Thoracic aorta (tissue), 2 donors: ENCODE data around the gene ADGRB3. TPM values are rescaled to one million over a fixed set of nuclear protein-coding genes. Genes with fewer than 3 reads are reported as not detected.
A peak's percentile ranks its signal among the peaks of the same experiment; 100 is the strongest.

ENCODE experiments used
- ATAC-seq: fragments of 150-250 bp; one replicate; pipeline ENCODE4 v1.8.0; 2017; ENCODE audit warnings: low read depth; ENCODE audit not compliant: insufficient number of reproducible peaks, low FRiP score
- DNase-seq: peaks from one replicate; pipeline ENCODE4 v3.0.0-alpha.2; 2020; ENCODE audit warnings: low spot score
- H3K27ac ChIP-seq, 2 donors: fragments of 200-600 bp; sonication (generic); 1 replicate in 1 of 2; 2 replicates in 1 of 2; pipeline ENCODE4 v1.5.1; 2016; ENCODE audit warnings: mild to moderate bottlenecking in 2 of 2, moderate library complexity in 2 of 2
- H3K27me3 ChIP-seq: fragments of 200-600 bp; sonication (generic); replicated peaks from 2 replicates; pipeline ENCODE4 v1.6.0; 2016; ENCODE audit warnings: mild to moderate bottlenecking; ENCODE audit not compliant: insufficient read depth
- H3K36me3 ChIP-seq: fragments of 200-600 bp; sonication (generic); one replicate; pipeline ENCODE4 v1.5.1; 2016
- H3K4me1 ChIP-seq, 2 donors: fragments of 200-600 bp; sonication (generic); 1 replicate in 1 of 2; 2 replicates in 1 of 2; pipeline versions ENCODE4 v1.5.1 to v1.6.0; 2016; ENCODE audit warnings: low read depth in 2 of 2, mild to moderate bottlenecking in 1 of 2; ENCODE audit not compliant: control insufficient read depth in 1 of 2
- H3K4me3 ChIP-seq: fragments of 200-600 bp; sonication (generic); 2 replicates; pipeline ENCODE4 v1.5.1; 2016; ENCODE audit warnings: mild to moderate bottlenecking
- H3K9me3 ChIP-seq: fragments of 200-600 bp; sonication (generic); 2 replicates; pipeline ENCODE4 v1.5.1; 2016
- total RNA-seq, 2 donors: library from RNA; depleted of rRNA; stranded (reverse); fragments of >200 nt; gene quantifications; one replicate each; pipeline versions ENCODE4 v1.1.0 to v1.2.3, GENCODE V29; 2016
- TF ChIP-seq, protein P1 (sequence below): fragments of 200-600 bp; sonication (generic); IDR thresholded peaks from one replicate; pipeline ENCODE4 v1.5.1; 2019; ENCODE audit warnings: antibody characterized with exemption

ADGRB3 gene
- total RNA-seq, 2 donors from 2014 or later: 2.4 to 10.1 TPM

DNA sequence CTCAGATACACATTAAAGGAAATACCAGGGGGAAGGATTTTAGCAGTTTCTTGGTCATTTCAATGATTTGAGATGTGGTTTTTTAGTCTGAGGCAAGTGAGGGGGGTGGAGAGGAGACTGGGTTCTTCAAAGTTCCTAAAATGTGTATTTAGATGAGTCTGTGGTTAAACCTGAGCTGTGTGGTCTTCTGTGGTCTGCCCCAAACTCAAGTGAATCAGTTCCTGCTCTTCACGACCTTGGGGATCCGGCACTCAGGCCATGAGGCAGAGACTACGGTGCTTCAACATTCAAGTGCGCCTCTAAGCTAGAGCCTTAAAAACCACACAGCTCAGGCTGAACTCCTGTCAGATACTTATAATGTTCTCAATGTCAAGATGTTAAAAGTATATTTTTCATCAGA lies 755.0 kb downstream of the ADGRB3 start:
- Histone ChIP-seq H3K9me3 (no peaks in the 10 kb centered on the region), H3K4me1 (no peaks in the 10 kb centered on the region), H3K27me3 (no peaks in the 10 kb centered on the region), H3K27ac (no peak overlapping the region), H3K36me3 (no peaks in the 10 kb centered on the region), H3K4me3 (no peak overlapping the region)
- no peak for ATAC-seq
- no peak for DNase-seq
- TF ChIP-seq, protein P1, sequence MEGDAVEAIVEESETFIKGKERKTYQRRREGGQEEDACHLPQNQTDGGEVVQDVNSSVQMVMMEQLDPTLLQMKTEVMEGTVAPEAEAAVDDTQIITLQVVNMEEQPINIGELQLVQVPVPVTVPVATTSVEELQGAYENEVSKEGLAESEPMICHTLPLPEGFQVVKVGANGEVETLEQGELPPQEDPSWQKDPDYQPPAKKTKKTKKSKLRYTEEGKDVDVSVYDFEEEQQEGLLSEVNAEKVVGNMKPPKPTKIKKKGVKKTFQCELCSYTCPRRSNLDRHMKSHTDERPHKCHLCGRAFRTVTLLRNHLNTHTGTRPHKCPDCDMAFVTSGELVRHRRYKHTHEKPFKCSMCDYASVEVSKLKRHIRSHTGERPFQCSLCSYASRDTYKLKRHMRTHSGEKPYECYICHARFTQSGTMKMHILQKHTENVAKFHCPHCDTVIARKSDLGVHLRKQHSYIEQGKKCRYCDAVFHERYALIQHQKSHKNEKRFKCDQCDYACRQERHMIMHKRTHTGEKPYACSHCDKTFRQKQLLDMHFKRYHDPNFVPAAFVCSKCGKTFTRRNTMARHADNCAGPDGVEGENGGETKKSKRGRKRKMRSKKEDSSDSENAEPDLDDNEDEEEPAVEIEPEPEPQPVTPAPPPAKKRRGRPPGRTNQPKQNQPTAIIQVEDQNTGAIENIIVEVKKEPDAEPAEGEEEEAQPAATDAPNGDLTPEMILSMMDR: no peak

DNA sequence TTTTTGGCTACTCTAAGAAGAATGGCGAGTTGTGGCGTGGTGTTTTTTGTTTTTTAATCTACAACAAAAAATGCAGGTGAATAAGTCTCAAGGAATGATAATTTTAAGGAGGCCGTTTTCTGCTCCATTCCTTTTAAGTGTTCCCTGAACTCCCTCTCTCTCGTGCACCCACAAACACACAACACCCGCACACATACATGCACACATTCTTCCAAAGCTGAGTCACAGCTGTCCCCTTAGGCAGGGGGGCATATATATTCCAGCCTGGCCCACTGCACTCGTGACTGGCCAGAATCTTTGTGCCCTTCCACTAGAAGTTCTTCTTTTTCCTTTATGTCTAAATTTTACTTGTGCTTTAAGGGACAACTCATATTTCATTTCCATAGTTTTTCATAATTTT lies 756.0 kb downstream of the ADGRB3 start:
- no peak for DNase-seq
- TF ChIP-seq, protein P1: no peak
- ATAC-seq: no peak
- no peaks in the 10 kb centered on the region for H3K36me3 ChIP-seq
- H3K4me3 ChIP-seq: no peak overlapping the region
- H3K27me3 ChIP-seq: no peaks in the 10 kb centered on the region
- H3K27ac ChIP-seq: no peak overlapping the region
- no peaks in the 10 kb centered on the region for H3K9me3 ChIP-seq
- H3K4me1 ChIP-seq: no peaks in the 10 kb centered on the region

DNA sequence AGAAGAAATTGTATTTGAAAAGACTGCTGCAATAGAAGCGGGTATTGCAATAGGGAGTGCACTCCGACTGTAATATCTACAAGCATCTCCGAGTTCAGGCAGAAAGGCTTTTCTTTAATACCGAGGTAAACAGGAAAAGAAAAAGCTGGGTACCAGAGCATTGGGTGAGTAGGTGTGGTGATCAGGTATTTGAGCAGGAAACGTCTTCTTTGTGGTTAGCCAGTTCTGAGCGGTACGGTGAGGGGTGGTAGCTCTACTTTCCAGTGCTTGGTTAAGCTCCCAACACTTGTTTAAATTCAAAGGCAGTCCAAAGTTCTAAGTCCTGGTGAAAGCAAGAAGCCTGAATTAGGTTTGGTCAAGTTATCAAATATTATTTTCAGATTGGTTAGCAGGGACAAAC lies 757.7 kb downstream of the ADGRB3 start:
- no peaks in the 10 kb centered on the region for H3K27me3 ChIP-seq
- H3K4me3 ChIP-seq: no peak overlapping the region
- H3K9me3 ChIP-seq: no peaks in the 10 kb centered on the region
- no peaks in the 10 kb centered on the region for H3K4me1 ChIP-seq
- H3K27ac ChIP-seq: no peak overlapping the region
- TF ChIP-seq, protein P1: no peak
- no peaks in the 10 kb centered on the region for H3K36me3 ChIP-seq
- no peak for ATAC-seq
- DNase-seq: no peak

DNA sequence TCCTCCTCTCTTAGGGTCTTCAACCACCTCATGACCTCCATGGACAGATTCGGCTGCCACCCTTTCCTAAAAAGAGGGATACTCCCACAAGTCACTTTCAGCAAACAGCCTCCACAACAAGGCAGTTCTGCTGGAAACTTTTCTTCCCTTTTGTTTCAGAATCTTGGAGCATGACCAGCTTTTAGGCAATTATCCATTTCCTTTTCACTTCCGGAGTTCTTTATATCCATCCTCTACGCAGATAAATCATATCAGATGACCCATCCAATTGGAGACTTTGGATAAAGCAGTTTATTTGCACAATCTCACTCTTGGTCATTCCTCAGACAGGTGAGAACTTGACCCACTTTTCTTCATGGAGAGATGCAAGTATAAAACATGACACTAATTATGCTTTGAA lies 763.2 kb downstream of the ADGRB3 start:
- Histone ChIP-seq H3K36me3 (no peaks in the 10 kb centered on the region), H3K9me3 (no peaks in the 10 kb centered on the region), H3K27me3 (no peaks in the 10 kb centered on the region), H3K4me1 (no peaks in the 10 kb centered on the region), H3K27ac (no peak overlapping the region), H3K4me3 (no peak overlapping the region)
- TF ChIP-seq, protein P1: no peak
- no peak for ATAC-seq
- DNase-seq: no peak

DNA sequence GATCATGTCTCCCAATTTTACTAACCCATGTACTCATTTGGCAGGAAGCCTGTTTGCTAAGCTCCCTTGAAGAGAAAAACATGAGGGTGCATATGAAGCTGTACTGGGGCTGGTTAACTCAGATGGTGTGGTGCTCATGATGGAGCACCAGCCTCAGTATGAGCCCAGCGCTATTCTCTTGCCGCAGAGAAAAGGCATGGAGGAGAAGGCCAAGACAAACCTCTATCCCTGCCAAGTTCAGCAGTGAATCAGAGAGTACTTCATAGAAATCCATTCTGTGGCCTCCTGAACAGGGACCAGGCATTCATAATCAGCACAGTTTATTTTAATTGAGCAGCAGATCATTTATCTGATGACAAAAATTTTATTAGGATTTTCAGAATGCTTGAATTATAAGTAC lies 763.6 kb downstream of the ADGRB3 start:
- TF ChIP-seq, protein P1: no peak
- peak; percentile 4 for DNase-seq
- H3K9me3 ChIP-seq: no peaks in the 10 kb centered on the region
- no peaks in the 10 kb centered on the region for H3K36me3 ChIP-seq
- no peaks in the 10 kb centered on the region for H3K27me3 ChIP-seq
- ATAC-seq: no peak
- H3K4me1 ChIP-seq: no peaks in the 10 kb centered on the region
- no peak overlapping the region for H3K4me3 ChIP-seq
- no peak overlapping the region for H3K27ac ChIP-seq
